Activated CD4-positive, CD25-positive, alpha-beta regulatory T cell treated with anti-CD3 and anti-CD28 coated beads, Interleukin-2, amount 50 U/mL, for 24 hours (primary cell): ENCODE data around the gene CDH20.

Source experiments
- ATAC-seq, 2 donors: fragments of 150-1000 bp; cut with Tn5 transposase; one replicate each; pipeline ENCODE4 v1.10.0; 2021; ENCODE audit warnings: mild to moderate bottlenecking in 1 of 2, moderate library complexity in 1 of 2

CDH20 gene

DNA sequence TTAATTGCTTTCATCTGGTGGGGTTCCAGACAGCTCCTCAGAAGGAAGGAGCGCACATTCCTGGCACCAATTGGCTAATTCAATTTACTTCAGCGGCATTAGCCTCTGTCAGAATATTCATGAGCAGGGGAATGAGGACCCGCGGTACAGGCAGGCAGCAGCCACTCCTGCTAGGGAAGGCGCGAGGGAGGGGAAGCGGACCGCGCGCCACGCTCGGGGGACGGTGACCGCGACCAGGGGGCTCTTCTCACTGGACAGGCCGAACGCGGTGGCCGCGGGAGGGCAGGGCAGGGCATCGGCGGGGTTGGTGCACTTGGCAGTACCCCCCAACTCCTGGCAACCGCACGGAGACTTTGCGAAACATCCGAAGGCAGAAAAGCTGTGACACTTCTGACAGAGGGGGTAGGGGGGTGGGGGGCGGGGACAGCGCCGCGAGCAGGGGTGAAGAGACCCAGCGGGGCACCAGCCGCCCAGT lies at the start of gene CDH20:
Gene CDH20, plus strand, starts transcription at position 160 of the 475 bp plus-strand sequence.
- no peak for ATAC-seq

DNA sequence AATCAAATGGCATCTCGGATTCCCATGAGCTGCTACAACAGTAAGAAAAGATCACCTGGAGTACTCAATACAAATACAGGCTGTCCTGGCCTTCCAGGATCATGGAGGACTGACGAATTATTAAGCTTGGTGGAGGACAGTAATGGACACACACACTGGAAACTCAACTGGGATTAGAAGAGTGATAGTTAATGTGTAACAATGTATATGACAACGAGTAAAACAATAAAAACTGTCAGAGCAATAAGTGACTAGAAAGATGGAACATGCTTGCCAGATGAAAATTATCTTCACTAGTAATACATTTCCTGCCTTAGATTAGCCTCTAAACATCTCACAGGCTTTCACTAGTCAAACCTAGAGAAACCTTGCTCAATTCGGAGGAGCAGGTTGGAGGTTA lies 49.2 kb upstream of the CDH20 start:
- no peak for ATAC-seq

DNA sequence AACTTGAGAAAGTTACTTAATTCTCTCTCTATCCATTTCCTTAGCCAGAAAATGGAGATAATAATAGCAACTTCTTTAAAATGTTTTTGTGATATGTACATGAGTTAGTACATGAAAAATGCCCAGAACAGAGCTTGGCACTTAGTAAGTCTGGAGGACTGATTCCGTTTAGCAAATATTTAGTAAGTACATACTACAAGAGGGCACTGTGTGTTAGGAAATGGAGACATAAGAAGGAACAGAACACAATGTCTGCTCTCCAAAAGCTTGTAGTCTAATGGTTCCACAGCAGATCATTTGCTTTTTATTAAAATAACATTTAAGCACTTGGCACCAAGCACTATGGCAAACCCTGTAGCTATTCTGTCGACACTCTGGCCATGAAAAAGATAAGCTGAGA lies 47.5 kb upstream of the CDH20 start:
- no peak for ATAC-seq

DNA sequence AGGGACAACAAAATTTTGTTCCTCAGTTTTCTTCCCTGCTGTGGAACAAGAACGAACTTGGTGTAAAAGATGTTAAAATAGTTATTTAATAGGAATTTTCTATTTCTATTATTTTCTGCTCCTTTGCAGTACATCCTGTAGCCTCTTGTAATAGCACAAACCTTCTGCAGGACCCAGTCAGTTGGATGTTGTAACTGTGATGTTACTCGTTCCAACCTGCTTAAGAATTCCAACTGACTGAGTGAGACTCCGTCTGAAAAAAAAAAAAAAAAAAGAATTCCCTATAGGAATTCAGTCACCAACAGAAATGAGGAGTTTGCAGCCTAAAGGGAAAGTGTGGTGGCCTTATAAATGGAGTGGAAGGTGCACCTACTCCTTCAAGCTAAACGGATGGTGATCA lies 46.4 kb upstream of the CDH20 start:
- ATAC-seq = no peak

DNA sequence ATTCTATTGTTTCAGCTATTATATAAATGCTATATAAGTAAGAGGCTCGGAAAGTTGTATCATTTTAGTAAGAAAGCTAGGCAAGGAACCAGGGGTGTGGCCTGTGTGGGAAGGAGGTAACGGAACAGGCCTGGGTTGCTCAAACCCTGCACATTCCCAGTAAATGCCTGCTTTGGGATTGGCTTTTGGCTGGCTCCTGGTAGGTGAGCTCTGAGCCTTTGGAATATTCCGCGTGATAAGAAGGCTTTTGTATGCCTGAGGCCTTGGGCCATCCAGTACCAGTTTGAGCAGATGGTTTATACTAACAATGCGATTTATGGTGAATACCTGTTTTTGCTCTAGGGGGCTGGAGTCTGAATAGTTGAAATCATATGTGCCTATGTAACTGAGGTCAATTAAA lies 42.6 kb upstream of the CDH20 start:
- no peak for ATAC-seq

DNA sequence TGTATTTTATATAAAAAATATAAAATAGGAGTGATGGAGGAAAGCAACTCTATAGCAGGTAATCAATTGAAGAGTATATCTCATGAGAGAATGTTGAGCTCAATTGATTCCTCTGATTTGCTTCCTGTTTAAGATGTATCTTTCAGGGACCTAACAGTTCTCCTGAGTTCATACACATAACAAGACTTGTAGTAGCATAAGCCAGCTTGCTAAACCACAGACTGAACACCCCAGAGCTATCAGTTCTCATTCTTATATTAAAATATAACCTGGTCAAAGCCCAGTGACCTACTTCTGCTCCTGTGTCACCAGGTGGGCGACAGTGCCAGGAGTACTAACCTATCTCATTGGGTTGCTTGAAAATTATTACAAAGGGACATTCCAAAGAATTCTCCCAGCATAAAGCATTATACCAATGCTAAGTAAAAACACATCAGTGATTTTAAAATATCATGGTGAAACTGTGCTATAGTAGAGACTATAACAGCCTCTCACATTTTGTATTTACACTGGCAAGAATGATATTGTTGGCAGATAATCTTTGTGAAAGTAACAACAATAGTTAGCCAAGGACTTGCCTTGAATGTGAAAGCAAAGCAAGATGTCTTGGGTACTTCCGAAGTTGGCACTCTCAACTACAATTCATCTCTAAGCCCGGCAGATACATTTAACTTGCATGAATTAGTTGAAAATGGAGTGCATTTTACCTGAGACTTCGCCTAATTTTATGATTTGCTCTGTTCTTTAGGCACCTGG lies 40.8 kb upstream of the CDH20 start:
- ATAC-seq = no peak

DNA sequence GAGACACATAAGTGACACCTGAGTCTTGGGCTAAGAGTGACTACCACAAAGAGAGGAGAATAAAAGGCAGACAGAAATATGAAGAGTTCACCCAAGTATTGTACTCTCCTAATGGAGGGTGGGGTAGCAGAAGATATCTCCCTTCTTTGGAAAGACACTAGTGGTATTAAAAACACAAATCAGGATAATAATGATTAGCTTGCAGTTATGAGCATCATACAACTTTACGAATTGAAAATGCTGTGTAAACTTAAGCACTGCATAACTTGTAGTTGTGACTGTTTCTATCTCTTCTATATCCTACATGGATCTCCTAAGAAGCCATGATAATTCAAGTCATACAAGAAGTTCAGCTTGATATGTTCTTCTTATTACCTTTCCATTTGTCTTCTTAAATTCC lies 38.1 kb upstream of the CDH20 start:
- ATAC-seq = no peak

DNA sequence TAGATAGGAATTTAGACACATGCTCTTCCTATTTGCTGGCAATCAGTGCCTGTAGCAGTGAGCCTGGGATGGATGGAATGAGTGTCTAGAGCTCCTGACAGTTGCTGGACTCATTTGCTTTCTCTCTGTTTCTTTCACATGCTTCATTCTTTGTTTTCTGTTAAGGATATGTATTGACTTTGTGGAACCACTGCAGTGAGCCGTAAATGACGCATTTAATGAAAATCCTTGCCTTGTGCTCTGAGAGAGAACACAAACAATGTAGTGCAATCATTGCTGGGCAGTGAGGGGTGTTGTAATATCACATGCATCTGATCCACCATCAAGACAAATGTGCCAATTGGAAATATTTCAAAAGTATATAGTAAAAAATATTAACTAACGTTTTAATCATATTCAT lies 25.2 kb upstream of the CDH20 start:
- ATAC-seq = no peak

DNA sequence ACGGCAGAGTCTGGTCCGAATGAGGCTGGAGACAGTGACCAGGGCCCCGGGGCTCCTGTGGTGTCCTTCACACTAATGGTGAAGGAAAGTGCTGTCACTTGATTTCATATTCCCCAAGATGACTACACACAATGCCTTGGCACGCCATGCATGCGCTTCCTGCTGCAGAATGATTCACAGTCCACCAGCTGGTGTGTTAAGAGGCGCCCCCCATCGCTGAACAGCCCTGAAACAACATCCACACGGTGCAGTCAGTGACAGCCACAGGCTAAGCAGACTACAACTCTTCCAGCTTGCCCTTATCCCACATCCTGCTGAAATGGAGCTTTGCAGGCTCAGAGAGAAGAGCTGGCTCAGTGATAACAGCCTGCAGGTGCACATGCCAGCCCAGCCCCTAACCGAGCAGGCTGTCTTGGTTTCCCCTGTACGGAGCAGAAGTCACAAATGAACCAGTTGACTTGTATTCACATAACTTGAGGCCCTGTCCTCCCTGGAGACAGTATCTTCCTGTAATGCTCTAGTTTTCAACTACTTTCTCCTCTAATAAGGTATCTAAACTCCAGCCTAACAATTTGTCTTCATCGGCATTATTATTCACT lies 24.3 kb upstream of the CDH20 start:
- ATAC-seq = no peak

DNA sequence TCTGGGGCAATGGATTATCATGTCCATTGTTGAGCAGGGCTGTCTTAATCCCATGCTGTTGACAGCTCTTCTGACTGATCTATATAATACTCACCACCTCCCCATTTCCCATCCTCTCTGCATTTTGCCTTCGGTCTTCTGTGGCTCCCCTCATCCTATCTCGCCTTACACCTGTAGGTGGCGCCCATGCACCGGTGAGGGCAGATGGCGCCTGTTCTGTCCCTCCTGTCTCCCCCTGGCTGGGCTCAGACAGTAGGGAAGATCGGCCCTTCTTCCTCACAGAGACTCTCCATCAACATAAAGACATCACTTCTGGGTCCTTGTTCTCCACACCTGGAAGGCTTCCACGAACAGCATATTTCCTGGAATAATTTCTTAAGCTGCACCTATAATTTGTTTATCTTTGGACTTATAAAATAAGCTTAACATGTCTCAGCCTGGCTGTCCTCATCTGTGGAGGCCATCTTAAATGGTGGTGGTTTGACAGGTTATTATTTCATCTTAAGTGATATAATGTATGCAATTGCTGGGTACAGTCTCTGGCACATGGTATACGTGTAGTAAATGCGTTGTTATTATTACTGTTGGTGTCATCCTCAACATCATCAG lies 10.9 kb upstream of the CDH20 start:
- no peak for ATAC-seq

DNA sequence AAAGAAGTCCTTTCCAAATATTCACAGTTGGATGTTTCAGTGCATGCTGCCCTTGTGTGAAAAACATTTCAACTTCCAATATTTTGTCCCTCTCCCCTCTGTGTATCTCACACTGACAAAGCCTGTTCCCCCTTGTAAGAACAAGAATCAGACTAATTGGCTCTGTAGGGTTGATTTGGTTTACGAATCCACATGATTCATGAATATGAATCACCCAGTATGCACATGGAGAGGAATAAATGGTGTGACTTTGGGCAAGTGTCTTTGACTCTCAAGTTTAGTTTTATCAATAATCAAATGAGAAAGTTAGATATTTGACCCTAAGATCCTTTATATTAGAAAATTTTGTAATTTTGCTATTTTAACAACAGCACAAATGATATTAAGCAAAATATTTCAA lies 9.3 kb upstream of the CDH20 start:
- ATAC-seq = no peak

DNA sequence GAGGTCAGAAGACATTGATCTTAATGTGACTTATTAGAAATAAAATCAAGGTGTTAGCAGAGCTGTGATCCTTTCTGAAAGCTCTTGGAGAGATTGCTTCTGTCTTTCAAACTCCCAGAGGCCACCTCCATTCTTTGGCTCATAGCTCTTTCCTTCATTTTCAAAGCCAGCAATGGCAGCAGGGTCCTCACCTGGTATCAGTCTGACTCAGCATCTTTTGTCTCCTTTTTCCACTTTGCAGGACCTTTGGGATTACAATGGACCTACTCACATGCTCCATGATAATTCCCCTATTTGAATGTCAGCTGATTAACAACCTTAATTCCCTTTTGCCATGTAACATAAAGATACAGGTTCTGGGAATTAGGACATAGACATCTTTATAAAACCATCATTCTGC lies 6.8 kb upstream of the CDH20 start:
- no peak for ATAC-seq

GRCh38 chr18:61329398-61329797 lies 3.8 kb upstream of the CDH20 start:
- no peak for ATAC-seq

DNA sequence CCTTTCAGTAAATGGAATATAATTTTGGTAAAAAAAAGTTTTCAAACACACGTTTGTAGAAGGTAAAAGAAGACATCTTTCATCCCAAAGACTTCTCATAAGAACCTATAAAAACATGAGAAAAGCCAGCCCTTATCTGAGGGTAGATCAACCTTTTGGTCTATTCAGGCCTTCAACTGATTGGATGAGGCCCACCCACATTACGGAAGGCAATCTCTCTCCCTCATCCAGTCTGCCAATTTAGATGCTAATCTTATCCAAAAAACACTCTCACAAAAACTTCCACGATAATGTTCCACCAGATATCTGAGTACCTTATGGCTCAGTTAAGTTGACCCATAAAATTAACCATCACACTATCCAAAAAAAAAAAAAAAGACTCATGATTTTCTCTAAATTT lies 2.2 kb upstream of the CDH20 start:
- ATAC-seq = no peak

GRCh38 chr18:61333746-61334490 lies 688 bp downstream of the CDH20 start:
- no peak for ATAC-seq

DNA sequence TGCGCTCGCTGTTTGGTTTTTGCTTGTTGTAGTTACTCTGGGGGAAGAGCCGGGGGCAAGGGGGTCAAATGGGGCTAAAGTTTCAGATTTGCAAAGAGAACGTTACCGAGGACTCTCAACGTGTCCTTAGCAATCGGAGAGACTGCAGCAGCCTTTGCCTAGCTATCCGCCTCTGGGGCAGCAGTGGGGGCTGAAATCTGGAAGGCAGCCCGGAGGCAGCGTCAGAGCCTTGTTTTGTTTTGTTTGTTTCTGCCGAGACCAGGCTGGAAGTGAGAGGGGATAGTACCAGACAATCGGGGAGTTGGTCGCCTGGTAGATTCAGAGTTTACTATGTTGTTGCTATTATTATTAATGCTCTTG lies 1.2 kb downstream of the CDH20 start:
- no peak for ATAC-seq

GRCh38 chr18:61334951-61335683 lies 1.9 kb downstream of the CDH20 start:
- no peak for ATAC-seq

- no peak for ATAC-seq
Observed at GRCh38 chr18:61335684-61336555, 2.7 kb downstream of the CDH20 start.

DNA sequence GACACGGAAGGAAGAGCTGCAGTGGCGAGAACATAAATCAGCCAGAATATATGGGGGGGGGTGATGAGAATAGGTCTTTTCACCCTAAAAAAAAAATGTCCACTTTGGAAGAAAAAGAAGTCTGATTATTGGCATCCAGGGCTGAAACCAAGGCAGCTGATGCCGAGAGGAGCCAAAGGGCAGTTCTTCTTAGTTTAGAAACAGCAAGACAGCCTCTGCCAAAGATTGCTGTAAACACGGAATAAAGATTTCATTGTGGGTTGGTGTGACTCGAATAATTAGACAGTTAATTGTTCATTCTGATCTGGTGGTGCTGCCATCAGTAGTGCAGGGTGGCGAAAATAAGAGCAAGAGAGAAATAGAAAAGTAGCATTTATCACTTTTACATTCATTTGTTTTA lies 3.5 kb downstream of the CDH20 start:
- no peak for ATAC-seq

DNA sequence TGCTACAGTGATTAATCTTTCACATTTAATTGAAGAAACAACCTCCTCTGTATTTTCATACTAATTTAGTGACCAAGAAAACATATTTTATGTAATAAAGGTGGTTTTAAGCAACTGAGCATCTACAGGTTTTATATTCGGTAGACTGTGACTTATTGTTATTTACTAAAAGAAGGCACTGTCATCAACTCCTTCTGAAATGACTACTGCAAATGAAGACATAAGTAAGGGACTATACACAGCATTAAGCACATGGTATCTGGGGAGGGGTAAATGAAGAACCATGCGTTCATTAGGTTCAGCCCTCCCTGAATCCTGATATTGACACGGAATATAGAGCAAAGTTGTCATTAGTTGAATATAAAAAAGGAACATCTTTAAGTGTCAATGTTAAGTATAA lies 4.3 kb downstream of the CDH20 start:
- ATAC-seq = no peak

- ATAC-seq = no peak
Observed at GRCh38 chr18:61340148-61340547, 6.9 kb downstream of the CDH20 start.

DNA sequence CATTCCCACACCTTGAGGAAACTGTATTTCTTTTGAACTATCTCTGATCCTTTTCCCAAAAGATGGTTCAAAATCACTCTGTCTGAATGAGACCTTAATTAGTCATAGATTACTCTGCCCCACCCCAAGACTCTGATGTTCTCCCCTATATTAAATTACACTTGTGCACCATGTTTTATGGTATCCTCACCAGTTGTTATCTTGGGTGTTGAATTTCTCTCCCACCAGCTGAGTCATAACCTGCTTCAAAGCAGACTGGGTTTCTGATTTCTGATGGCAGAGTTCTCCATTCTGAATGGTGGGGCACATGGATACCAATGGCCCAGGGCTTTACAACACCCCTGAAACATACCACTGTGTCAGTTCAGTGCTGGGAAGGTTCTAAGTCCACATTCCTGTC lies 15.0 kb downstream of the CDH20 start:
- ATAC-seq = no peak
